Measurements from ENCODE around the gene FAM76A. TPM values are rescaled to one million over a fixed set of nuclear protein-coding genes. Genes with fewer than 3 reads are reported as not detected.

FAM76A gene
- total and polyA plus RNA-seq, 9 of the 15 experiments (the other 6 are each of a cell fraction or from before 2014, with no cell fraction given) = 9.5 to 14.6 (median 11.4) TPM

DNA sequence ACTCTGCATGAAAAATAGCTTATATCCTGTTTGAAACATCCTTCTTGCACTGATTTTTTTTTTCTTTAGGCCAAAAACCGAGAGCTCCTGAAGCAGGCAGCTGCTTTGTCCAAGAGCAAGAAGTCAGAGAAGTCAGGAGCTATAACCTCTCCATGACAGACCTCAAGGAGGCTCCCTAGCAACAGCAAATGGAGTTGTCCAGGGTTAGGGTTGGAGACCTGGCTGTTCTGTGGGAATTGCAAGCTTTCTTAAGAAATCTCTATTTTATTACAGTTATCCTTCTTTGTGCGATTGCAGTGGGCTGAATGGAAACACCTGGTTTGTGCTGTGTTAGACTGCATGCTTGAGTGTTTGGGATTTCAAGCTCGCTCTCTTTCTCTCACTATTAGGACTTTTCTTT, 34.7 kb downstream of the FAM76A start:
- 57% methylated on average over 3 of the region's 3 CpGs for WGBS (ENCODE audit: insufficient coverage, low coverage, missing lambda C conversion rate)
- H3K79me2 ChIP-seq (ENCODE audit: control insufficient read depth, insufficient read depth, low read length) = no peaks in the 10 kb centered on the region
- in situ Hi-C loops (cut with MboI) = no loop called here
- intact Hi-C loops (cut with micrococcal nuclease) = loop anchor here (5.0 kb wide), 1 partner anchor 217 kb away; no protein-coding TSS in a partner anchor
- POLR2A ChIA-PET = interaction anchor here (0.6 to 1.6 kb wide), 5 partner anchors 8 to 71 kb away, joined by 3 to 7 read pairs (median 4); partner anchors contain the start of gene STX12
- H3K36me3 ChIP-seq (ENCODE audit: control insufficient read depth, insufficient read depth, low read length) = peaks cover 8% of the 10 kb centered on the region; the same call in 1 of the 3 replicates
- FAIRE-seq = no peak
- H4K20me1 ChIP-seq (replicated peaks; ENCODE audit: control insufficient read depth, insufficient read depth, low read length) = no peaks in the 10 kb centered on the region
- H3K4me3 ChIP-seq = no peak overlapping the region
- H3K4me2 ChIP-seq (ENCODE audit: insufficient read depth, low read length) = no peak overlapping the region
- no peaks in the 10 kb centered on the region for H3K27me3 ChIP-seq (ENCODE audit: control insufficient read depth in 2 of 2, insufficient read depth in 2 of 2, low read length in 2 of 2)
- H3K4me1 ChIP-seq (replicated peaks in 1 of 2; ENCODE audit: control insufficient read depth in 2 of 2, insufficient read depth in 2 of 2, low read length in 2 of 2) = no peaks in the 10 kb centered on the region; a peak in 2 of 5 replicates
- no peak overlapping the region for H2AFZ ChIP-seq (ENCODE audit: low read depth, low read length)
- H3K9ac ChIP-seq (ENCODE audit: insufficient read depth in 1 of 2, low read depth in 2 of 2, low read length in 2 of 2) = no peak overlapping the region
- ATAC-seq = peak; percentile 79
- no peak overlapping the region for H3K27ac ChIP-seq (ENCODE audit: extremely low read depth, low read depth, low read length)
- no peaks in the 10 kb centered on the region for H3K9me3 ChIP-seq (replicated peaks; ENCODE audit: control insufficient read depth, insufficient read depth, low read depth, low read length)
- CTCF ChIA-PET (ENCODE audit: low intra/inter-chr PET ratio) = interaction anchor here (1.5 kb wide), 1 partner anchor 219 kb away, joined by 7 read pairs; no protein-coding TSS in a partner anchor
- no peaks in the 10 kb centered on the region for H3K9me1 ChIP-seq (ENCODE audit: control insufficient read depth, insufficient read depth, low read length)
- BruUV-seq (replicated peaks) = no TSS peak
- DNase-seq (ENCODE audit: extremely low read depth in 1 of 4, low spot score in 3 of 4) = peak in 1 of 4 experiments; percentile 36
- TF ChIP-seq CCNT2 (IDR thresholded peaks at IDR 0.05; ENCODE audit: borderline replicate concordance, extremely low read depth, insufficient read length, low read depth, low read length) (no peak), TEAD1 (CRISPR knock-in tag; IDR thresholded peaks at IDR 0.05) (no peak), REST (IDR thresholded peaks at IDR 0.05; ENCODE audit: borderline replicate concordance) (peak; percentile 47; the same call in 1 of the 2 replicates), REST (CRISPR knock-in tag; IDR thresholded peaks at IDR 0.05; ENCODE audit: low read depth) (no peak), TCF7 (IDR thresholded peaks at IDR 0.05; ENCODE audit: borderline replicate concordance) (no peak), ZNF140 (CRISPR knock-in tag; IDR thresholded peaks at IDR 0.05) (no peak), ZNF311 (CRISPR knock-in tag; IDR thresholded peaks at IDR 0.05) (no peak), ELF1 (tag; IDR thresholded peaks at IDR 0.05) (no peak)
- TF ChIP-seq, protein P1, sequence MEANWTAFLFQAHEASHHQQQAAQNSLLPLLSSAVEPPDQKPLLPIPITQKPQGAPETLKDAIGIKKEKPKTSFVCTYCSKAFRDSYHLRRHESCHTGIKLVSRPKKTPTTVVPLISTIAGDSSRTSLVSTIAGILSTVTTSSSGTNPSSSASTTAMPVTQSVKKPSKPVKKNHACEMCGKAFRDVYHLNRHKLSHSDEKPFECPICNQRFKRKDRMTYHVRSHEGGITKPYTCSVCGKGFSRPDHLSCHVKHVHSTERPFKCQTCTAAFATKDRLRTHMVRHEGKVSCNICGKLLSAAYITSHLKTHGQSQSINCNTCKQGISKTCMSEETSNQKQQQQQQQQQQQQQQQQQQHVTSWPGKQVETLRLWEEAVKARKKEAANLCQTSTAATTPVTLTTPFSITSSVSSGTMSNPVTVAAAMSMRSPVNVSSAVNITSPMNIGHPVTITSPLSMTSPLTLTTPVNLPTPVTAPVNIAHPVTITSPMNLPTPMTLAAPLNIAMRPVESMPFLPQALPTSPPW (CRISPR knock-in tag; IDR thresholded peaks at IDR 0.05) = no peak
- TF ChIP-seq, protein P2, sequence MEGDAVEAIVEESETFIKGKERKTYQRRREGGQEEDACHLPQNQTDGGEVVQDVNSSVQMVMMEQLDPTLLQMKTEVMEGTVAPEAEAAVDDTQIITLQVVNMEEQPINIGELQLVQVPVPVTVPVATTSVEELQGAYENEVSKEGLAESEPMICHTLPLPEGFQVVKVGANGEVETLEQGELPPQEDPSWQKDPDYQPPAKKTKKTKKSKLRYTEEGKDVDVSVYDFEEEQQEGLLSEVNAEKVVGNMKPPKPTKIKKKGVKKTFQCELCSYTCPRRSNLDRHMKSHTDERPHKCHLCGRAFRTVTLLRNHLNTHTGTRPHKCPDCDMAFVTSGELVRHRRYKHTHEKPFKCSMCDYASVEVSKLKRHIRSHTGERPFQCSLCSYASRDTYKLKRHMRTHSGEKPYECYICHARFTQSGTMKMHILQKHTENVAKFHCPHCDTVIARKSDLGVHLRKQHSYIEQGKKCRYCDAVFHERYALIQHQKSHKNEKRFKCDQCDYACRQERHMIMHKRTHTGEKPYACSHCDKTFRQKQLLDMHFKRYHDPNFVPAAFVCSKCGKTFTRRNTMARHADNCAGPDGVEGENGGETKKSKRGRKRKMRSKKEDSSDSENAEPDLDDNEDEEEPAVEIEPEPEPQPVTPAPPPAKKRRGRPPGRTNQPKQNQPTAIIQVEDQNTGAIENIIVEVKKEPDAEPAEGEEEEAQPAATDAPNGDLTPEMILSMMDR (IDR thresholded peaks at IDR 0.05 in 2 of 3, conservative IDR thresholded peaks at IDR 0.05 in 1 of 3; ENCODE audit: insufficient read depth in 2 of 3, low read depth in 1 of 3, low read length in 3 of 3) = peak; percentile 14 to 49 (median 22); a peak in 3 of 6 replicates

Measured in K562 (cell line).